ENCODE data around the gene PHACTR1.

Gene PHACTR1

DNA sequence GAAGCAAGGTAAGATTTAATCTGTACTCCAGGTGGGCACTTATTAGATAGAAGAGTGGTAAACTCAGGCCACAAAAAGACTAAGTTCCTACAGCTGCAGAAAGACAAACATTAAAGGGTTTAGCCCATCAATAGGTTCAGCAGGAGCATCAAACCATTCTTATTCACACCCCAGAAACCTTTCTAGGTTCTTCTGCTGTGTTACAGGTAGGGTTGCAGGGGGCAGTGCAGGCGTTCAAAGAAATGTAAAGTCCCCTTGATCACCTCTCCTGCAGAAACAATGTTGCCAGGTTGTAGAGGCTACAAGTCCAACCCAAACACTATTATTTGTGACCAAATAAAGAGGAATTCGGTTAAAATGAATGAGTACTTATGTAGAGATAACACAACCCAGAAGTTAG lies 31.8 kb downstream of the PHACTR1 start:
- Histone ChIP-seq H3K9me3 (ENCODE audit: control insufficient read depth, low read length) (no peaks in the 10 kb centered on the region), H3K27me3 (replicated peaks; ENCODE audit: control insufficient read depth, insufficient read depth, low read length, poor library complexity, severe bottlenecking) (peaks cover 3% of the 10 kb centered on the region), H3K4me3 (ENCODE audit: insufficient read depth, low read depth, low read length, poor library complexity, severe bottlenecking) (no peak overlapping the region), H3K4me1 (ENCODE audit: control insufficient read depth, insufficient read depth, low read length, poor library complexity, severe bottlenecking) (no peaks in the 10 kb centered on the region), H3K36me3 (ENCODE audit: control insufficient read depth, insufficient read depth, low read length) (no peaks in the 10 kb centered on the region), H3K27ac (ENCODE audit: insufficient read depth, low read length, poor library complexity, severe bottlenecking) (no peak overlapping the region)
- no peak for DNase-seq

- DNase-seq = no peak
- no peaks in the 10 kb centered on the region for H3K4me1 ChIP-seq (ENCODE audit: control insufficient read depth, insufficient read depth, low read length, poor library complexity, severe bottlenecking)
- no peak overlapping the region for H3K27ac ChIP-seq (ENCODE audit: insufficient read depth, low read length, poor library complexity, severe bottlenecking)
- H3K4me3 ChIP-seq (ENCODE audit: insufficient read depth, low read depth, low read length, poor library complexity, severe bottlenecking) = no peak overlapping the region
- H3K36me3 ChIP-seq (ENCODE audit: control insufficient read depth, insufficient read depth, low read length) = no peaks in the 10 kb centered on the region
- H3K27me3 ChIP-seq (replicated peaks; ENCODE audit: control insufficient read depth, insufficient read depth, low read length, poor library complexity, severe bottlenecking) = peaks cover 3% of the 10 kb centered on the region
- H3K9me3 ChIP-seq (ENCODE audit: control insufficient read depth, low read length) = no peaks in the 10 kb centered on the region
Observed at GRCh38 chr6:12748815-12749521, 32.4 kb downstream of the PHACTR1 start.

DNA sequence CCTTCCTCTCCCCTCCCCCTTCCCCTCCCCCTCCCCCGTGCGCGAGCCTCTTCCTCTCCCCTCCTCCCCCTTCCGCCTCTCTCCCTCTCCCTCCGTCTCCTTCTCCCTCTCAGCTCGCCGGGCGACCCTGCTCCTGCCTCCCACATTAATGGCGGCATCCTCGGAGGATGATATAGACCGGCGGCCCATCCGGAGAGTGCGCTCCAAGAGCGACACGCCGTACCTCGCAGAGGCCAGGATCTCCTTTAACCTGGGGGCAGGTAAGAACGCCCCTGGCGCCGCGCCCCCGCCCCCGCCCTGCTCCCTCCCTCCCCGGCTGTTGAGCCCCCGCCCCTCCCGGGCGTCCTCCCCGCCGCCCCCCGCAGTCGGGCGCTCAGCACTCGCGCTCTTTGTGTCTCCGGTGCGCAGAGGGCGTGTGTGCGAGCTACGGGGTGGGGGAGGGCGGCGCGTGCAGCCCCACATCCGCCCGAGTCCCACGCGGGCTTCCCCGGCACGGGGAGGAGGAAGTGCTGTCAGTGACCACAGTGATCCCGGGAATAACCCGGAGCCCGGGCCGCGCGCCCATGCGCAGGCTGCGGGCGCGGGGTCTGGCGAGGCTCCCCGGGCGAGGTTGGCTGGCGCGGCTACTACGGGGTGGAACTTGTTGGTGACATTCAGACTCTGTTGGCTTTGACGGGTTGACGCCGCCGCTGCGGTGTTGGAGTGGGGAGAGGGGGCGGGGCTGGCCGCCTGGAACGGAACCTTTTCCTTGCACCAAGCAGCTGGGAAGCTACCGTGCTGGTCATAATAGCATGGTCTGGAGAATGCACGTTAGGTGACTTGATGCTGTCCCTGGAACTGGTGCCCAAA lies 33.2 kb downstream of the PHACTR1 start:
- no peak overlapping the region for H3K4me3 ChIP-seq (ENCODE audit: insufficient read depth, low read depth, low read length, poor library complexity, severe bottlenecking)
- H3K27me3 ChIP-seq (replicated peaks; ENCODE audit: control insufficient read depth, insufficient read depth, low read length, poor library complexity, severe bottlenecking) = peaks cover 3% of the 10 kb centered on the region

GRCh38 chr6:12750416-12750815 lies 33.8 kb downstream of the PHACTR1 start:
- no peaks in the 10 kb centered on the region for H3K36me3 ChIP-seq (ENCODE audit: control insufficient read depth, insufficient read depth, low read length)
- no peaks in the 10 kb centered on the region for H3K4me1 ChIP-seq (ENCODE audit: control insufficient read depth, insufficient read depth, low read length, poor library complexity, severe bottlenecking)
- H3K27ac ChIP-seq (ENCODE audit: insufficient read depth, low read length, poor library complexity, severe bottlenecking) = no peak overlapping the region
- DNase-seq = no peak
- H3K4me3 ChIP-seq (ENCODE audit: insufficient read depth, low read depth, low read length, poor library complexity, severe bottlenecking) = no peak overlapping the region
- no peaks in the 10 kb centered on the region for H3K9me3 ChIP-seq (ENCODE audit: control insufficient read depth, low read length)
- peaks cover 3% of the 10 kb centered on the region for H3K27me3 ChIP-seq (replicated peaks; ENCODE audit: control insufficient read depth, insufficient read depth, low read length, poor library complexity, severe bottlenecking)

More for the DNA sequence above, 33.2 kb downstream of the PHACTR1 start:
- Histone ChIP-seq H3K4me1 (ENCODE audit: control insufficient read depth, insufficient read depth, low read length, poor library complexity, severe bottlenecking) (no peaks in the 10 kb centered on the region), H3K9me3 (ENCODE audit: control insufficient read depth, low read length) (no peaks in the 10 kb centered on the region), H3K36me3 (ENCODE audit: control insufficient read depth, insufficient read depth, low read length) (no peaks in the 10 kb centered on the region), H3K27ac (ENCODE audit: insufficient read depth, low read length, poor library complexity, severe bottlenecking) (no peak overlapping the region)
- DNase-seq = no peak

DNA sequence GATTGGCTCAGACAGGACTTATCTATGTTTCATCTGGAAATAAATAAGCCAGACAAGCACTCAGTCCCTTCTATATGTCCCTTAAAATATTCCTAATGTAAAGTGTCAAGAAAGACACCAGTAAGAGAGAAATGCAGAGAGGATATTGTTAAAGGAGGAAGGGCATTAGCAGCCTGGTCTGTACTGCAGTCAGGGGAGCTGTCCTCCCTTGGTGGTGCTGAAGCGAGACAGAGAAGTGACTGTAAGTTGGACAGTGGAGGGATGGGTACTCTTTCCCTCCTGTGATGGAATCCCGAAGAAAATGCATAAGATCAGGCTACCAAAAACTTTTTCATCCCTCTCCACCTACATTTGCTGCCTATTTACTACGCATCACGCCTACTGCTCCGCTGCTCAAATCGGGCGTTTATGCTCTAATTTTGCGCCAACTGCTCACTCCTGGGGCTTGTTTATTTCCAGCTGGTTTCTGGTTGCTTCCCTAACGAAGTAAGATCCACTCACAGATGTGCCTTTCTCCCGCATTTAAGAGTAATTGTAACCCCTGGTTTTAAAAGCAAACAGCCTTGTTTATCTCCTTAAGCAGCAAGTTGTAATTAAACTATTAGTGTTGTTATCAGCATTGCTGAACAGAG lies 35.2 kb downstream of the PHACTR1 start:
- no peak for DNase-seq
- Histone ChIP-seq H3K27ac (ENCODE audit: insufficient read depth, low read length, poor library complexity, severe bottlenecking) (no peak overlapping the region), H3K36me3 (ENCODE audit: control insufficient read depth, insufficient read depth, low read length) (no peaks in the 10 kb centered on the region), H3K27me3 (replicated peaks; ENCODE audit: control insufficient read depth, insufficient read depth, low read length, poor library complexity, severe bottlenecking) (peaks cover 3% of the 10 kb centered on the region), H3K4me3 (ENCODE audit: insufficient read depth, low read depth, low read length, poor library complexity, severe bottlenecking) (no peak overlapping the region), H3K9me3 (ENCODE audit: control insufficient read depth, low read length) (no peaks in the 10 kb centered on the region), H3K4me1 (ENCODE audit: control insufficient read depth, insufficient read depth, low read length, poor library complexity, severe bottlenecking) (no peaks in the 10 kb centered on the region)

GRCh38 chr6:12753036-12753435 lies 36.5 kb downstream of the PHACTR1 start:
- H3K36me3 ChIP-seq (ENCODE audit: control insufficient read depth, insufficient read depth, low read length) = no peaks in the 10 kb centered on the region
- no peaks in the 10 kb centered on the region for H3K9me3 ChIP-seq (ENCODE audit: control insufficient read depth, low read length)
- H3K27me3 ChIP-seq (replicated peaks; ENCODE audit: control insufficient read depth, insufficient read depth, low read length, poor library complexity, severe bottlenecking) = peaks cover 3% of the 10 kb centered on the region
- no peak overlapping the region for H3K27ac ChIP-seq (ENCODE audit: insufficient read depth, low read length, poor library complexity, severe bottlenecking)
- no peaks in the 10 kb centered on the region for H3K4me1 ChIP-seq (ENCODE audit: control insufficient read depth, insufficient read depth, low read length, poor library complexity, severe bottlenecking)
- no peak overlapping the region for H3K4me3 ChIP-seq (ENCODE audit: insufficient read depth, low read depth, low read length, poor library complexity, severe bottlenecking)
- no peak for DNase-seq

- no peak for DNase-seq
- Histone ChIP-seq H3K27me3 (replicated peaks; ENCODE audit: control insufficient read depth, insufficient read depth, low read length, poor library complexity, severe bottlenecking) (no peaks in the 10 kb centered on the region), H3K9me3 (ENCODE audit: control insufficient read depth, low read length) (no peaks in the 10 kb centered on the region)
Observed at GRCh38 chr6:12760226-12760625, 43.7 kb downstream of the PHACTR1 start.

DNA sequence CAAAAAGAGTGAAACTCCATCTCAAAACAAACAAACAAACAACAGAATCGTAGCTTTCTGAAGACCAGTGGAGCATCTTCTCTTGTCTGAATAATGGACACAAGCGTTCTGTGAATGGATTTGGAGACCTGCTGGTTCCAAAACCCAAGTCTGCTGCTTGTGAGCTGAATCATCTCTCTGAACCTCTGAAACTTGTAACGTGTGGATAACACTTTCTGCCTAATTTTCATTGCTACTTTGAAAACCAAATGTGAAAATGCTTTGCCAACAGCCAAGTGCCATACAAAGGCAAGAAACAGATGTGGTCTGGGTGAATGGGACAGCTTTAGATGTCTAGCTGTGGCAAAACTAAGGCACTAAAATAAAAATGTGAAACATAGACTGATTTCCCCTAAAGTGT lies 44.3 kb downstream of the PHACTR1 start:
- DNase-seq = no peak
- Histone ChIP-seq H3K27me3 (replicated peaks; ENCODE audit: control insufficient read depth, insufficient read depth, low read length, poor library complexity, severe bottlenecking) (no peaks in the 10 kb centered on the region), H3K4me1 (ENCODE audit: control insufficient read depth, insufficient read depth, low read length, poor library complexity, severe bottlenecking) (no peaks in the 10 kb centered on the region), H3K9me3 (ENCODE audit: control insufficient read depth, low read length) (no peaks in the 10 kb centered on the region), H3K36me3 (ENCODE audit: control insufficient read depth, insufficient read depth, low read length) (no peaks in the 10 kb centered on the region), H3K27ac (ENCODE audit: insufficient read depth, low read length, poor library complexity, severe bottlenecking) (no peak overlapping the region), H3K4me3 (ENCODE audit: insufficient read depth, low read depth, low read length, poor library complexity, severe bottlenecking) (no peak overlapping the region)

More at GRCh38 chr6:12760226-12760625, 43.7 kb downstream of the PHACTR1 start:
- H3K4me3 ChIP-seq (ENCODE audit: insufficient read depth, low read depth, low read length, poor library complexity, severe bottlenecking) = no peak overlapping the region
- H3K36me3 ChIP-seq (ENCODE audit: control insufficient read depth, insufficient read depth, low read length) = no peaks in the 10 kb centered on the region
- H3K4me1 ChIP-seq (ENCODE audit: control insufficient read depth, insufficient read depth, low read length, poor library complexity, severe bottlenecking) = no peaks in the 10 kb centered on the region
- H3K27ac ChIP-seq (ENCODE audit: insufficient read depth, low read length, poor library complexity, severe bottlenecking) = no peak overlapping the region

- H3K4me3 ChIP-seq (ENCODE audit: insufficient read depth, low read depth, low read length, poor library complexity, severe bottlenecking) = no peak overlapping the region
- DNase-seq = no peak
Observed at GRCh38 chr6:12761376-12762115, 45.0 kb downstream of the PHACTR1 start.

More at GRCh38 chr6:12761376-12762115, 45.0 kb downstream of the PHACTR1 start:
- Histone ChIP-seq H3K9me3 (ENCODE audit: control insufficient read depth, low read length) (no peaks in the 10 kb centered on the region), H3K36me3 (ENCODE audit: control insufficient read depth, insufficient read depth, low read length) (no peaks in the 10 kb centered on the region), H3K27me3 (replicated peaks; ENCODE audit: control insufficient read depth, insufficient read depth, low read length, poor library complexity, severe bottlenecking) (no peaks in the 10 kb centered on the region), H3K27ac (ENCODE audit: insufficient read depth, low read length, poor library complexity, severe bottlenecking) (no peak overlapping the region), H3K4me1 (ENCODE audit: control insufficient read depth, insufficient read depth, low read length, poor library complexity, severe bottlenecking) (no peaks in the 10 kb centered on the region)
